Cardiac muscle cell (in vitro differentiated cells and primary cell): ENCODE data around the gene AATF. TPM values are rescaled to one million over a fixed set of nuclear protein-coding genes. Genes with fewer than 3 reads are reported as not detected.

Experiments used
- DNase-seq, 2 donors: peaks; one replicate each; pipeline versions ENCODE4 v3.0.0 to v3.0.0-alpha.2; 2010 to 2017; ENCODE audit warnings: low read depth in 1 of 2, low spot score in 1 of 2
- H3K27ac ChIP-seq: fragments of 200-600 bp; sonication (generic); 2 replicates; pipeline ENCODE4 v1.5.1; 2016
- H3K27me3 ChIP-seq: fragments of 200-600 bp; sonication (generic); 2 replicates; pipeline ENCODE4 v1.6.0; 2016; ENCODE audit warnings: control low read depth
- H3K36me3 ChIP-seq: fragments of 200-600 bp; sonication (generic); 2 replicates; pipeline ENCODE4 v1.5.1; 2016; ENCODE audit warnings: control low read depth
- H3K4me1 ChIP-seq: fragments of 200-600 bp; sonication (generic); 2 replicates; pipeline ENCODE4 v1.8.1; 2017; ENCODE audit warnings: low read depth, mild to moderate bottlenecking, mixed run types
- H3K4me3 ChIP-seq: fragments of 200-600 bp; sonication (generic); 2 replicates; pipeline ENCODE4 v1.5.1; 2016; ENCODE audit warnings: mild to moderate bottlenecking
- H3K9me3 ChIP-seq: fragments of 200-600 bp; sonication (generic); 2 replicates; pipeline ENCODE4 v1.5.1; 2017; ENCODE audit warnings: low read depth, mild to moderate bottlenecking, control low read depth
- CTCF ChIP-seq: IDR thresholded peaks from 2 replicates; pipeline ENCODE4 v1.5.1; 2012; ENCODE audit warnings: low read depth, mild to moderate bottlenecking, low read length
- polyA plus RNA-seq: library from polyadenylated mRNA; unstranded; fragments of >200 nt; fragmentation: Nextera tagmentation; extraction: Ambion mirVana; gene quantifications from 2 replicates; pipeline ENCODE4 v1.2.1, GENCODE V29; 2016
- total RNA-seq: library from RNA; depleted of rRNA; stranded (reverse); fragments of >200 nt; gene quantifications from 2 replicates; pipeline ENCODE4 v1.2.3, GENCODE V29; 2016

The AATF gene
- total and polyA plus RNA-seq, 2 experiments from 2014 or later = 43.3 to 50.2 TPM

- Histone ChIP-seq H3K27me3 (no peaks in the 10 kb centered on the region), H3K4me3 (no peak overlapping the region), H3K27ac (no peak overlapping the region), H3K9me3 (no peaks in the 10 kb centered on the region), H3K4me1 (no peaks in the 10 kb centered on the region), H3K36me3 (no peaks in the 10 kb centered on the region)
- TF ChIP-seq CTCF = no peak
- DNase-seq = no peak
Measured at GRCh38 chr17:37079065-37079708, 130.4 kb downstream of the AATF start.

DNA sequence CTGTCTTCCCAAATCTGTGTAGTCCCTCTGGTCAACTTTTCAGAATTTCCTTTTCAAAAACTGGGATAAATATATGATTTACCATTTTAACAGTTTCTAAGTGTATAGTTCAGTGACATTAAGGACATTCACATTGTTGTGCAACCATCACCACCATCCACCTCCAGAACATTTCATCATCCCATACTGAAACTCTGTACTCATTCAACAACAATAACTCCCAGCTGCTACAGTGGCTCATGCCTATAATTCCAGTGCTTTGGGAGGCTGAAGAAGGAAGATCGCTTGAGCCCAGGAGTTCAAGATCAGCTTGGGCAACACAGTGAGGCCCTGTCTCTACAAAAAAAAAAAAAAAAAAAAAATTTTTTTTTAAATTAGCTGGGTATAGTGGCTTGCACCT is 131.0 kb downstream of the AATF start:
- Histone ChIP-seq H3K9me3 (no peaks in the 10 kb centered on the region), H3K4me3 (no peak overlapping the region), H3K4me1 (no peaks in the 10 kb centered on the region), H3K36me3 (no peaks in the 10 kb centered on the region), H3K27ac (no peak overlapping the region), H3K27me3 (no peaks in the 10 kb centered on the region)
- peak in 1 of 2 donors; percentile 69 for DNase-seq
- TF ChIP-seq CTCF = no peak

DNA sequence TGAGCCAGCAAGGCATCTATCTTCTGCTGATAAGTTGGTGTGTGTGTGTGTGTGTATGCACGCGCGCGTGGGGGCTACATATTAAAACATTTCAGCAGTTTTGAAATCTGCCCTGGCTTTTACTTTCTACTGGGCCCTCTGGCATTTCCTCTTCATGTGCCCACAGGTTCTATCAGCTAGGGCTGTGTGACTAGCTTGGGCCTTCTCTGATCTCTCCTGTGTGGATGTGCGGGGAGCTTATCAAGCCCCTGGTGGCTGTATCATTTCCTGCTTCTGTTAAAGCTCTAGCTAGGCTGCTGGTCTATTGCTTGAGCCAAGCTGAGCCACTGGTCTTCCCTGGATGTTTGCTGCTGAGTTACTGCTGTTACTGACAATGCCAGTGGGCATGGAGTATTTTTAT is 132.5 kb downstream of the AATF start:
- H3K27ac ChIP-seq = no peak overlapping the region

DNA sequence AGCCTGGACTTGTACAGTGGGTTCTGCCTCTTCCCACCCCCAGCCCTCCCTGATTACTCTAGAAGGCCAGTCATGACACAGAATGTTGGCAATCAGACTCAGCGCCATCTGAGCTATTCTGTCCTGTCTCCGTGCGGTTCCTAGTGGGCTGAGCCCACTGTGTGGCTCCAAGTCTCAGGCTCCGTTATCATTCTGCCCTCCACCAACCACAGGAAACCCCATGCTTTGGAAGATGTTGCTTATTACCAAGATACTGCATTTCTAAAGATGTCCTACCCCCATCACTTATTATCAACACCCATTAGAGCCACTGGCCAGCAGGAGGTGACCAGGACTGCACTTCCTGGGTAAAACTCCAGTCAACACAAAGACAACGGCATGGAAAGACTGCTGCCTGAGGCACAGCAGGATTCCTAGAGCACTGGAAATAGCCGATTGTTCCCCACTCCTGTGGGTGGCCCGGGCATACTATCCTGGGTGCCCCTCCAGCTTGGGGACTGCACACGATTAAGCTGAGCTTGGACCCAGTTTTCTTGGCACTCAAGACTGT is 133.6 kb downstream of the AATF start:
- no peak for DNase-seq
- no peaks in the 10 kb centered on the region for H3K27me3 ChIP-seq
- H3K4me3 ChIP-seq = no peak overlapping the region
- no peak for TF ChIP-seq CTCF
- no peak overlapping the region for H3K27ac ChIP-seq
- no peaks in the 10 kb centered on the region for H3K4me1 ChIP-seq
- no peaks in the 10 kb centered on the region for H3K9me3 ChIP-seq
- H3K36me3 ChIP-seq = no peaks in the 10 kb centered on the region

More for the DNA sequence above, 132.5 kb downstream of the AATF start:
- Histone ChIP-seq H3K9me3 (no peaks in the 10 kb centered on the region), H3K4me3 (no peak overlapping the region), H3K4me1 (no peaks in the 10 kb centered on the region), H3K36me3 (no peaks in the 10 kb centered on the region), H3K27me3 (no peaks in the 10 kb centered on the region)
- TF ChIP-seq CTCF = peak; percentile 33
- DNase-seq = peak in 1 of 2 donors; percentile 71

DNA sequence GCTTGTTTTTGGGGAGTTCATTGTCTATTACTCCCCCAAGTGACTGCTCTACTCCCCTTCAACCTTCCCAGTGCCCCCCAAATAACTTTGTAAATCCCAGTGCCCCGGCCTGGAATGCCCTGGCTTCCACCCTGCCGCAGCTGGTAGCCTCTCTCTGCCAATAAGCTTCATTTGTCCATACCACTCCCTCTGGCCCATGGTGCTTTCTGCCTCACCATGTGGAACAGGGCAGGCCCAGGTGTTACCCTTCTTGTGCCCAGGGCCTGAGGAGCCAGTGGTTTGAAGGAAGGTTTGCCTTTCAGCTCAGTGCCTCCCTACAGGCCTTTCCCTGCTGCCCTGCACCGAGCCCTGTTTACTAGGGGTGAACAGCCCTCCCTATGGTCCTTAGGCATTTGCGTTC is 134.2 kb downstream of the AATF start:
- no peak for TF ChIP-seq CTCF
- H3K9me3 ChIP-seq = no peaks in the 10 kb centered on the region
- no peak overlapping the region for H3K27ac ChIP-seq
- H3K4me1 ChIP-seq = no peaks in the 10 kb centered on the region
- DNase-seq = no peak
- no peaks in the 10 kb centered on the region for H3K36me3 ChIP-seq
- no peaks in the 10 kb centered on the region for H3K27me3 ChIP-seq
- H3K4me3 ChIP-seq = no peak overlapping the region
